ENCODE results near the gene DRAP1.

The DRAP1 gene

GRCh38 chr11:65958291-65958690 lies 39.1 kb downstream of the DRAP1 start:
- Histone ChIP-seq H3K27me3 (no peaks in the 10 kb centered on the region), H3K36me3 (0 out of 2 replicates have a peak, but pooled peaks cover 3% of the 10 kb centered on the region), H4K20me1 (peaks cover 13% of the 10 kb centered on the region), H3K4me2 (peak overlapping the region; percentile 79), H3K27ac (peak overlapping the region; percentile 55), H3K4me3 (no peak overlapping the region), H3K4me1 (peaks cover 59% of the 10 kb centered on the region), H3K9ac (no peak overlapping the region; the same call in 1 of the 2 replicates), H3K9me3 (no peaks in the 10 kb centered on the region)
- no peak for TF ChIP-seq Cebpa-rat (IDR thresholded peaks at IDR 0.05)

GRCh38 chr11:65958774-65959420 lies 39.7 kb downstream of the DRAP1 start:
- Histone ChIP-seq H3K9me3 (no peaks in the 10 kb centered on the region), H4K20me1 (peaks cover 19% of the 10 kb centered on the region), H3K4me1 (peaks cover 65% of the 10 kb centered on the region), H3K36me3 (peaks cover 9% of the 10 kb centered on the region), H3K27ac (peak overlapping the region; percentile 55), H3K4me2 (peak overlapping the region; percentile 79), H3K27me3 (no peaks in the 10 kb centered on the region), H3K4me3 (no peak overlapping the region), H3K9ac (no peak overlapping the region; the same call in 1 of the 2 replicates)
- TF ChIP-seq Cebpa-rat (IDR thresholded peaks at IDR 0.05) = no peak

- Histone ChIP-seq H4K20me1 (peaks cover 31% of the 10 kb centered on the region), H3K9me3 (no peaks in the 10 kb centered on the region), H3K36me3 (peaks cover 28% of the 10 kb centered on the region), H3K4me2 (peak overlapping the region; percentile 93), H3K27me3 (no peaks in the 10 kb centered on the region), H3K4me1 (peaks cover 65% of the 10 kb centered on the region), H3K4me3 (peak overlapping the region; percentile 99), H3K27ac (peak overlapping the region; percentile 98), H3K9ac (peak overlapping the region; percentile 98)
- no peak for TF ChIP-seq Cebpa-rat (IDR thresholded peaks at IDR 0.05)
Observed at GRCh38 chr11:65960824-65961266, 41.6 kb downstream of the DRAP1 start.

GRCh38 chr11:65961267-65962140 lies 42.3 kb downstream of the DRAP1 start, which contains the start of gene SART1:
SART1 (plus strand) TSS chr11:65961734; CDS start chr11:65961781, 47 bp downstream.
- Histone ChIP-seq H3K27me3 (no peaks in the 10 kb centered on the region), H3K4me3 (peak within 1 kb of the TSS; percentile 99), H3K4me2 (peak within 1 kb of the TSS; percentile 93), H3K27ac (peak within 1 kb of the TSS; percentile 98), H4K20me1 (peaks cover 31% of the 10 kb centered on the region), H3K4me1 (peaks cover 63% of the 10 kb centered on the region), H3K36me3 (peaks cover 35% of the 10 kb centered on the region), H3K9me3 (no peaks in the 10 kb centered on the region), H3K9ac (peak within 1 kb of the TSS; percentile 98)
- TF ChIP-seq Cebpa-rat (IDR thresholded peaks at IDR 0.05) = no peak

GRCh38 chr11:65962141-65962564 lies 42.9 kb downstream of the DRAP1 start:
- H3K4me2 ChIP-seq = peak overlapping the region; percentile 93
- peaks cover 41% of the 10 kb centered on the region for H3K36me3 ChIP-seq
- H3K9me3 ChIP-seq = no peaks in the 10 kb centered on the region
- H3K9ac ChIP-seq = peak overlapping the region; percentile 98
- H3K27ac ChIP-seq = peak overlapping the region; percentile 98; the same call in 1 of the 2 replicates
- no peak for TF ChIP-seq Cebpa-rat (IDR thresholded peaks at IDR 0.05)
- H3K4me1 ChIP-seq = peaks cover 56% of the 10 kb centered on the region
- peak overlapping the region; percentile 99 for H3K4me3 ChIP-seq
- H3K27me3 ChIP-seq = no peaks in the 10 kb centered on the region
- H4K20me1 ChIP-seq = peaks cover 31% of the 10 kb centered on the region

GRCh38 chr11:65964906-65965305 lies 45.7 kb downstream of the DRAP1 start:
- no peaks in the 10 kb centered on the region for H3K9me3 ChIP-seq
- no peak for TF ChIP-seq Cebpa-rat (IDR thresholded peaks at IDR 0.05)
- H3K27me3 ChIP-seq = no peaks in the 10 kb centered on the region
- H4K20me1 ChIP-seq = peaks cover 46% of the 10 kb centered on the region
- peaks cover 69% of the 10 kb centered on the region for H3K36me3 ChIP-seq
- H3K4me3 ChIP-seq = no peak overlapping the region
- no peak overlapping the region for H3K9ac ChIP-seq
- peaks cover 28% of the 10 kb centered on the region for H3K4me1 ChIP-seq
- H3K4me2 ChIP-seq = no peak overlapping the region
- no peak overlapping the region for H3K27ac ChIP-seq

- Histone ChIP-seq H3K27ac (no peak overlapping the region), H3K4me1 (peaks cover 19% of the 10 kb centered on the region), H4K20me1 (peaks cover 46% of the 10 kb centered on the region), H3K4me3 (no peak overlapping the region), H3K9me3 (no peaks in the 10 kb centered on the region), H3K4me2 (no peak overlapping the region), H3K27me3 (no peaks in the 10 kb centered on the region), H3K36me3 (peaks cover 75% of the 10 kb centered on the region), H3K9ac (no peak overlapping the region)
- no peak for TF ChIP-seq Cebpa-rat (IDR thresholded peaks at IDR 0.05)
Observed at GRCh38 chr11:65965986-65966762, 46.9 kb downstream of the DRAP1 start.

GRCh38 chr11:65967329-65967934 lies 48.2 kb downstream of the DRAP1 start:
- H3K4me2 ChIP-seq = no peak overlapping the region
- H3K27me3 ChIP-seq = no peaks in the 10 kb centered on the region
- H3K27ac ChIP-seq = no peak overlapping the region
- no peak overlapping the region for H3K4me3 ChIP-seq
- H3K4me1 ChIP-seq = peaks cover 15% of the 10 kb centered on the region
- H4K20me1 ChIP-seq = peaks cover 42% of the 10 kb centered on the region
- no peak overlapping the region for H3K9ac ChIP-seq
- TF ChIP-seq Cebpa-rat (IDR thresholded peaks at IDR 0.05) = no peak
- H3K9me3 ChIP-seq = no peaks in the 10 kb centered on the region
- H3K36me3 ChIP-seq = peaks cover 85% of the 10 kb centered on the region
